Endothelial cell of umbilical vein (primary cell): Measurements from ENCODE around the gene TMC1. TPM values are rescaled to one million over a fixed set of nuclear protein-coding genes. Genes with fewer than 3 reads are reported as not detected.

Source experiments
- BruUV-seq: library from RNA; stranded (reverse); fragments of 400-500 nt; replicated peaks from 2 replicates; lab custom pipeline; 2021; lab: Mats Ljungman, UMichigan
- CTCF ChIA-PET: fragments of 300-600, 350-600 bp; sonication (Branson Sonifier 250); formaldehyde crosslinking; loops from one replicate; lab custom pipeline; 2021; ENCODE audit warnings: antibody characterized with exemption, inconsistent platforms; lab: Charles Lee
- POLR2A ChIA-PET: fragments of 300-600, 350-600 bp; sonication (Branson Sonifier 250); formaldehyde crosslinking; loops from one replicate; lab custom pipeline; 2021; ENCODE audit warnings: antibody characterized with exemption, inconsistent platforms; lab: Charles Lee
- DNase-seq: peaks from one replicate; pipeline ENCODE4 v3.0.0-alpha.2; 2011; ENCODE audit warnings: low read depth, low spot score
- FAIRE-seq: peaks from 2 replicates; lab custom pipeline; 2011; peaks lifted over from hg19 to GRCh38; lab: Jason Lieb, UNC
- H2AFZ ChIP-seq: 2 replicates; pipeline ENCODE4 v1.6.0; 2012; ENCODE audit warnings: low read depth, low read length, control low read depth, inconsistent platforms
- H3K27ac ChIP-seq: 2 replicates; pipeline ENCODE4 v1.5.1; 2011; ENCODE audit warnings: low read depth, mild to moderate bottlenecking, control low read depth, low read length, moderate library complexity; ENCODE audit not compliant: insufficient read depth
- H3K27me3 ChIP-seq, 2 experiments: 2 replicates each; pipeline versions ENCODE4 v1.6.0 to v1.6.1; 2011; ENCODE audit warnings: low read length in 2 of 2, mixed read lengths in 1 of 2; ENCODE audit not compliant: control insufficient read depth in 2 of 2, insufficient read depth in 2 of 2
- H3K36me3 ChIP-seq, 2 experiments: 2 replicates in 1 of 2; 3 replicates in 1 of 2; pipeline ENCODE4 v1.5.1; 2011; ENCODE audit warnings: low read length in 2 of 2, mild to moderate bottlenecking in 1 of 2, moderate library complexity in 1 of 2; ENCODE audit not compliant: control insufficient read depth in 2 of 2, insufficient read depth in 2 of 2; ENCODE audit errors: extremely low read depth in 1 of 2
- H3K4me1 ChIP-seq: 3 replicates; pipeline ENCODE4 v1.5.1; 2011; ENCODE audit warnings: mild to moderate bottlenecking, low read length; ENCODE audit not compliant: control insufficient read depth, insufficient read depth; ENCODE audit errors: extremely low read depth
- H3K4me2 ChIP-seq: 2 replicates; pipeline ENCODE4 v1.6.1; 2011; ENCODE audit warnings: low read length, control low read depth, mixed read lengths; ENCODE audit not compliant: insufficient read depth
- H3K4me3 ChIP-seq, 3 experiments: fragments of 200-600 bp in 1 of 3; sonication (generic), shearing (Covaris generic) in 1 of 3; replicated peaks in 1 of 3; 2 replicates each; pipeline ENCODE4 v1.5.1; 2011 to 2016; ENCODE audit warnings: control low read depth in 3 of 3, low read length in 3 of 3, mild to moderate bottlenecking in 2 of 3, inconsistent platforms in 1 of 3, low read depth in 1 of 3, moderate library complexity in 1 of 3; ENCODE audit not compliant: insufficient read depth in 1 of 3
- H3K79me2 ChIP-seq: 2 replicates; pipeline ENCODE4 v1.6.0; 2012; ENCODE audit warnings: low read length, inconsistent platforms; ENCODE audit not compliant: control insufficient read depth, insufficient read depth
- H3K9ac ChIP-seq: replicated peaks from 2 replicates; pipeline ENCODE3; 2011; ENCODE audit warnings: low read length, control low read depth; ENCODE audit not compliant: insufficient read depth; ENCODE audit errors: extremely low read depth
- H3K9me1 ChIP-seq: replicated peaks from 3 replicates; pipeline ENCODE4 v1.6.0; 2011; ENCODE audit warnings: mild to moderate bottlenecking, low read length; ENCODE audit not compliant: control insufficient read depth, insufficient read depth; ENCODE audit errors: extremely low read depth
- H3K9me3 ChIP-seq: replicated peaks from 2 replicates; pipeline ENCODE4 v1.5.1; 2012; ENCODE audit warnings: low read length, inconsistent platforms; ENCODE audit not compliant: control insufficient read depth, insufficient read depth
- H4K20me1 ChIP-seq: replicated peaks from 2 replicates; pipeline ENCODE3; 2011; ENCODE audit warnings: mild to moderate bottlenecking, low read length; ENCODE audit not compliant: control insufficient read depth, insufficient read depth; ENCODE audit errors: extremely low read depth
- EZH2 ChIP-seq: IDR thresholded peaks from 2 replicates; pipeline ENCODE4 v1.6.1; 2012; ENCODE audit warnings: borderline replicate concordance, low read depth, mild to moderate bottlenecking, moderate library complexity, low read length, inconsistent platforms; ENCODE audit not compliant: severe bottlenecking
- FOS ChIP-seq: IDR thresholded peaks from 2 replicates; pipeline ENCODE4 v1.6.1; 2011; ENCODE audit warnings: mild to moderate bottlenecking, low read length, moderate library complexity, borderline replicate concordance; ENCODE audit not compliant: insufficient read depth
- GATA2 ChIP-seq: IDR thresholded peaks from 2 replicates; pipeline ENCODE4 v1.7.0; 2011; ENCODE audit warnings: low read depth, mild to moderate bottlenecking, moderate library complexity, mixed read lengths, low read length; ENCODE audit not compliant: insufficient read length, insufficient read depth
- JUN ChIP-seq: IDR thresholded peaks from 2 replicates; pipeline ENCODE4 v1.6.1; 2011; ENCODE audit warnings: borderline replicate concordance, low read depth; ENCODE audit not compliant: insufficient read length, insufficient read depth
- MAX ChIP-seq: IDR thresholded peaks from 2 replicates; pipeline ENCODE4 v1.6.1; 2011; ENCODE audit not compliant: insufficient read depth, insufficient read length
- MYC ChIP-seq: IDR thresholded peaks from one replicate; pipeline ENCODE4 v1.6.1; 2011; ENCODE audit warnings: mild to moderate bottlenecking, low read depth, low read length
- POLR2A ChIP-seq: IDR thresholded peaks from 2 replicates; pipeline ENCODE4 v1.6.1; 2012; ENCODE audit warnings: low read depth, mild to moderate bottlenecking, control low read depth, low read length
- POLR2AphosphoS5 ChIP-seq: IDR thresholded peaks from 2 replicates; pipeline ENCODE4 v1.6.1; 2012; ENCODE audit warnings: low read depth, mild to moderate bottlenecking, control low read depth, low read length, moderate library complexity; ENCODE audit not compliant: insufficient read depth
- dilution Hi-C: fragments of 300-500 bp; cut with MboI; formaldehyde crosslinking; loops from one replicate; pipeline ENCODE4 v1.15.0; 2019; ENCODE audit warnings: low sequenced_read_pairs; ENCODE audit not compliant: extremely low pct_ligation_motif_present
- intact Hi-C: fragments of 100-400 bp; cut with micrococcal nuclease; formaldehyde crosslinking; loops from one replicate; pipeline ENCODE4 v1.10.0; 2022
- polyA plus RNA-seq, 4 experiments: library from polyadenylated mRNA; depleted of rRNA in 3 of 4; stranded (reverse) in 3 of 4; unstranded in 1 of 4; fragments of >200 nt; gene quantifications; 2 replicates each; pipeline versions ENCODE4 v1.2.1 to v1.2.3, GENCODE V29; 2011 to 2012; ENCODE audit warnings: missing spikeins in 1 of 4
- total RNA-seq: library from RNA; stranded (reverse); gene quantifications from 2 replicates; pipeline ENCODE4 v1.2.3, GENCODE V29; 2021

The TMC1 gene
- total and polyA plus RNA-seq, 2 donors (not counting 3 experiments of a cell fraction or from before 2014, with no cell fraction given) = 1.5 TPM; not detected in 1

DNA sequence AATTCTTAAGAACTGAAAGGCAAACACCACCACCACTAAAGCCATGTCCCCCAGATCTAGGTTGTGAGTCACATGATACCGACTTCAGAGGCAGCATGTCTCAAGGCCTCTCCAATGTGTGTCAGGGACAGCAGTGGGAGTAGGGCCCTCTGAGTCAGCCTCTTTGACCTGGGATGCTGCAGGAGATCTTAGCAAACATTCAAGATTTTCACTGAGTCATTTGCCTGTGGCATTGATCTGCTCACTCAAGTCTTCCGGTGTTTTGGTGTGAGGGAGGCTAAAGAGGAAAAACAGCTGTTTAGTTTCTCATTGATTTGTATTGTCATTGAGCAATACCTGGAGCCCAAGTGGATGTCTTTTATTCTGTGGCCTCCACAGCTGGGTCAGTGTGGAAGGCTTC is 36.1 kb downstream of the TMC1 start:
- Histone ChIP-seq H3K27me3 (no peaks in the 10 kb centered on the region), H3K9me3 (no peaks in the 10 kb centered on the region), H3K4me3 (no peak overlapping the region), H3K9ac (no peak overlapping the region), H4K20me1 (no peaks in the 10 kb centered on the region), H3K36me3 (no peaks in the 10 kb centered on the region), H3K27ac (peak overlapping the region; percentile 42), H3K9me1 (no peaks in the 10 kb centered on the region), H3K4me2 (no peak overlapping the region), H3K79me2 (no peaks in the 10 kb centered on the region), H3K4me1 (peaks cover 8% of the 10 kb centered on the region), H2AFZ (no peak overlapping the region)
- FAIRE-seq (peak; percentile 89), DNase-seq (peak; percentile 49)
- ChIA-PET CTCF (interaction anchor here (2.0 kb wide), 1 partner anchor 20 kb away, joined by 5 read pairs; no protein-coding TSS in a partner anchor), POLR2A (no interaction called here)
- dilution Hi-C loops (no loop called here), intact Hi-C loops (loop anchor here (2.0 kb wide), 1 partner anchor 41 kb away; no protein-coding TSS in a partner anchor)
- no TSS peak for BruUV-seq
- TF ChIP-seq POLR2AphosphoS5 (no peak), FOS (peak; percentile 72), GATA2 (no peak), JUN (peak; percentile 54), POLR2A (no peak), MAX (no peak), MYC (no peak), EZH2 (no peak)

- Histone ChIP-seq H3K4me2 (no peak overlapping the region), H3K9me3 (no peaks in the 10 kb centered on the region), H2AFZ (no peak overlapping the region), H3K4me3 (no peak overlapping the region), H3K27me3 (no peaks in the 10 kb centered on the region), H4K20me1 (no peaks in the 10 kb centered on the region), H3K4me1 (peaks cover 8% of the 10 kb centered on the region), H3K9me1 (no peaks in the 10 kb centered on the region), H3K79me2 (no peaks in the 10 kb centered on the region), H3K36me3 (no peaks in the 10 kb centered on the region), H3K9ac (no peak overlapping the region), H3K27ac (no peak overlapping the region)
- POLR2A ChIA-PET = no interaction called here
- FAIRE-seq (no peak), DNase-seq (no peak)
- TF ChIP-seq POLR2A = no peak
- TF ChIP-seq FOS = no peak
- dilution Hi-C loops = no loop called here
- intact Hi-C loops = no loop called here
- CTCF ChIA-PET = no interaction called here
- no TSS peak for BruUV-seq
Observed at GRCh38 chr9:72560086-72560485, 38.7 kb downstream of the TMC1 start.
